Stimulated activated CD4-positive, alpha-beta T cell treated with anti-CD3 and anti-CD28 coated beads, Interleukin-4, amount 100 ng/mL, for 48 hours (primary cell): ENCODE results near the gene DNAH2.

Experiments
- DNase-seq, 2 donors: peaks; one replicate each; pipeline ENCODE4 v3.0.0-alpha.2; 2020; ENCODE audit warnings: low read depth in 2 of 2

DNAH2 gene

DNA sequence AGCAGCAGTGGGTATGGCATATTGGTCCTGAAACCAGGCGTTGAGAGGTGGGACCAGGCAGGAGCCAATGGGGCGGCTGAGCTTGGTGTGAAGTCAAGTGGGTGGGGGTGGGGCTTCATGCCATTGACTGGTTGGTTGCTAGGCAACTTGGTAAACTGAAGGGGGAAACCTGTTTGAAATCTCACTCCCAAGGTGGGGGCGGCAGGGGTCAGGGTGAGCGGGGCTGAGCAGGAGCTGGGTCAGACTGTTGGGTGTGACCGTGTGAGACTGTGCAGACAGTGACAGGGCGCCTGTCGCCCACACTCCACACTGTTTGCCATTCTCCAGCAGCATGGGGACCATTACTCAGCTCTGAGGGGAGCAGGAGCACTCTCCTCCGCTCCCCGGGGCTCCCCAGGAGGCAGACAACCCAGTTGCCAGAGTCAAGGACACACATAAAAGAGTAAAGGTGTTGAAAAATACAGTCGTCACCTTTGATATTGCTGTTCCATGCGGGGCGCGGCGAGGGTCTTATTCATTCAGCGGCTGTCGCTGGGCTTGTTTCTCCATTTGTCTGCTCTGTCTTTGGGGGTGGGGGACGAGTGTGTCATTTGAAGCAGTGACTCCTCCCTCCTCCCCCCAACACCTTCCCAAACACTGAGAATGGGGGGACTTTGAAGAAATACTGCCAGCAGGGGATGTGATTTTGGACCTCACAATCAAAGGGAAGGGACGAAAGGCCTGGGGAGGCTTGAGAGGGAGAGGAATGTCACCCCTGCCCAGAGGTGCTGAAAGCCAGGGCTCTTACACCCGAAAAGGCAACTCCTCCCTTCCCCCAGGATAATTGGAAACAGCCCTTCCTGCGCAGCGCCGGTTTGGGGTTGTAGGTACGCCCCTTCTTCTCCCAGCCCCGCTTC is 13.7 kb upstream of the DNAH2 start:
- DNase-seq, result no peak

DNA sequence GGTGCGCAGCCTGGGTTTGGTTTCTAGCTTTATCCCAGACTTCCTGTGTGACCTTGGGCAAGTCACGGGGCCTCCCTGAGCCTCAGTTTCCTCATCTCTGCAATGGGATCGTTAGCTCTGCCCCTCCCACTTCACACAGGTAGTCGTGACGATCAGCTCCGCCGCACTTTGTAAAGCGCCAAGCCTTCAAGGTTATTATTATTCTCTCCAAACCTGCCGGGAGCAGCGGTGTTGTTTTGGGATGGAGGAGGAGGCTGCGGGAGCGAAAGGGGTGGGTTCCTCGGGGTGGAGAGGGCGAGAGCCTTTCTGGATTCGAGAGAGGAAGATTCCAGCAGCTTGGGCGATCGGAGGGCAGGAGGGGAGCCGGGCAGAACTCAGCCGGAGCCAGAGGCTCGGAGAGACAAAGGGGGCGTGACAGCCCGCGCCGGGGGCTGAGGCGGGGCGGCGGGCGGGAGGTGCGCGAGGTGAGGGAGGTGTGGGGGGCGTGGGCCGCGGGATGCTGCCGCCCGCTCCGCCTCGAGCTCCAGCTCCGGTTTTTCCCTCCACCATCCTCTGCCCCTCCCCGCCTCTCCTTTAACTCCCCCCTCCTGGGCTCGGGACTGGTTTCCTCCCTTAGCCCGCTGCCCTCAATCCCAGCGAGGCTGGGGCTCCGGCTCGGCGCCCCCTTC is 12.8 kb upstream of the DNAH2 start, which contains the start of gene EFNB3:
Gene EFNB3 (plus strand): TSS at position 602 of the 668 bp plus-strand sequence. CDS start 397 bp downstream, outside the sequence.
- no peak for DNase-seq

DNA sequence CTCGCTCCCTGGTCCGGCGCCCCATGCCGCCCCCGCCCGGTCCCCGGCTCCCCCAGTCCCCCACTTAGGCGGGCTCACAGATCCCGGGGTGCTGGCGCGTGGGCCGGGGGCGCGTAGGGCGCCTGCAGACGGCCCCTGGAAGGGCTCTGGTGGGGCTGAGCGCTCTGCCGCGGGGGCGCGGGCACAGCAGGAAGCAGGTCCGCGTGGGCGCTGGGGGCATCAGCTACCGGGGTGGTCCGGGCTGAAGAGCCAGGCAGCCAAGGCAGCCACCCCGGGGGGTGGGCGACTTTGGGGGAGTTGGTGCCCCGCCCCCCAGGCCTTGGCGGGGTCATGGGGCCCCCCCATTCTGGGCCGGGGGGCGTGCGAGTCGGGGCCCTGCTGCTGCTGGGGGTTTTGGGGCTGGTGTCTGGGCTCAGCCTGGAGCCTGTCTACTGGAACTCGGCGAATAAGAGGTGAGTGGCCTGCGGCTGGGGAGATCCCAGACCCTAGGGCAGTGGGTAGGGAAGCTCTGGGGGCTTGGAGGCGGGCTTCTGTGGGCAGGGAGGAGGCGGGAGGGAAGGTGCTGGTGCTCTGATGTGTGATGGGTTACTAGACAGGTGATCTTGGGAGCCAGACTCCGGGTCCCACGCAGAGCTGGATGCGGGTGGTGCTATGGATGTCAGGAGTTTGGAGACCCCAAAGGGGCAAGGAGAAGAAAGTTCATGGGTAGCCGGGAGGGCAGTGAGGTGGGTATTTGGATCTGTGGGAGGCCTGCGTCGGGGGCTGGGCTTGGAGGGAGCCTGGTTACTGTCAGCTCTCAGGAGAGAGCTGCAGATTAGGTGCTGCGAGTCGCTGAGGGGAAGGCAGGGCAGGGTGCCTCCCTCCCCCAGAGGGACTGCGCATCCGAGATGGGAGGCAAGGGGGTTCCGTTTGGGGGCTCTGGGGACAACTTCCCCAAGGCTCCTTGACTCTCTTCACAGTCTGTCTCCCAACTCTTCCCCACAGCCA is 12.0 kb upstream of the DNAH2 start:
- no peak for DNase-seq

DNA sequence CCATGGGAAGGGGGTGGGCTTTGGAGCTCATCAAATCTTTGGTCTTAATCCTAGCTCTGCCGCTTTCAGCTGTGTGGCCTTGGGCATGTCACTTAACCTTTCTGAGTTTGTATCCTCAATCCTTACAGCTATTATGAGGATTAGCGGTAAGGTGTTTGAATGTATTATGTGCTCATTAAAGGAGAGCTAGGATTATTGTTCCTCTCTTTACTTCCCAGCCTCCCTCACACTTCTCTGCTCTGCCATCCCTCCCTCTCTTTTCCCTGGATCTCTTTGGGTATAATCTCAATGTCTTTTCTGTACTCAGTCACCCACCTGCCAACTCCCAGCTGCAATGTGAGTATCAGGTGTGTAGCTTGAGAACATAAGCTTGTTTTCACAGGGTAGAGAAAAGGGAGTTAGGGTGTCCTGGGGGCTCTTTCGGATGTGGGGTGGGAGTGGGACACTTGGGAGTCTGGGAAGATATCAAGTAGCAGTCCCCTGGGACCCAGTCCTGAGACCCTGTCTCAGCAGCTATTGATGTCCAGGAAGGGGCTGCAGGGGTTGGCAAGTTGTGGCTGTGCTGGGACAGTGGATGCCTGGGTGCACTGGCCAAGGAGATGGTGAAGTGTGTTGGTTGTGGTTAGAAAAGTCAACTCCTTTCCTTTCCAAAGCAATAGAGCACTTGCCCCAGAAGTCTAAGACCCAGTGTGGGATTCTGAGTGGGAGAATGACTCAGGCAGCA is 10.8 kb upstream of the DNAH2 start:
- no peak for DNase-seq

DNA sequence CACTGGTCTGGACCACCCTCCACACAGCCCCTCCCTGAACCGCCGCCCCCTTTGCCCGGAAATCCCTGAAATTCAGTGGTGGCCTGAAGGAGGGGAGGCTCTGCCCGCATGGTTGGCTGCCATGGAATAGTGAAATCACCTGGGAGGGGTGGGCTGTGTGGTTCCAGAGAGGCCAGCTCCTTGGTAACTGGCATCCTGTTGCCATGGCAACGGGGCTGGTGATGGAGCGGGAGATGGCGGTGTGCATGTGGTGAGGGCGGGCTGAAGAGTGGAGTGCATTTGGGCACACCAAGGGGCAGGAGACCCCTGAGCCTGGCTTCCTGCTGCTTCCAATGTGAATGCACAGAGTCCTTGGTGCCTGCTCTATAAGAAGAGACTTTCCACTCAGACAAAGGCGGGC is 10.1 kb upstream of the DNAH2 start:
- no peak for DNase-seq

DNA sequence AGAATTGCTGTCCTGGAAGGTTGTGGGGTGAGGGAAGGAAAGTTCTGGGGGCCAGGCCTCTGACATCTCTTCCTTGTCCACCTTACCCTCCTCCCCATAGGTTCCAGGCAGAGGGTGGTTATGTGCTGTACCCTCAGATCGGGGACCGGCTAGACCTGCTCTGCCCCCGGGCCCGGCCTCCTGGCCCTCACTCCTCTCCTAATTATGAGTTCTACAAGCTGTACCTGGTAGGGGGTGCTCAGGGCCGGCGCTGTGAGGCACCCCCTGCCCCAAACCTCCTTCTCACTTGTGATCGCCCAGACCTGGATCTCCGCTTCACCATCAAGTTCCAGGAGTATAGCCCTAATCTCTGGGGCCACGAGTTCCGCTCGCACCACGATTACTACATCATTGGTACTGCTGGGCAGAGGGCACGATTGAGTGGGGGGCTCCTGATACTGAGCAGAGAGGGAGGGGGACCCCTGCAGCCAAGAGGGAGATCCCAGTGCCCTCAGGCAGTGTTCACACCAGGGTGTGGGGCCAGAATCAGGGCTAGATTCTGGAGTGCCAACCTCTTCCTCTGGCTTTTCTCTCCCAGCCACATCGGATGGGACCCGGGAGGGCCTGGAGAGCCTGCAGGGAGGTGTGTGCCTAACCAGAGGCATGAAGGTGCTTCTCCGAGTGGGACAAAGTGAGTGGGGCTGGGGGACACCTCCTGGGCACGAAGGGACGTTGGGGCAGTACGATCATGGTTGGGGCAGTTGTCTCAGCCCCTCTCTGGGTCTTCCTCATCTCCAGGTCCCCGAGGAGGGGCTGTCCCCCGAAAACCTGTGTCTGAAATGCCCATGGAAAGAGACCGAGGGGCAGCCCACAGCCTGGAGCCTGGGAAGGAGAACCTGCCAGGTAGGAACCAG is 9.4 kb upstream of the DNAH2 start:
- DNase-seq, result no peak

DNA sequence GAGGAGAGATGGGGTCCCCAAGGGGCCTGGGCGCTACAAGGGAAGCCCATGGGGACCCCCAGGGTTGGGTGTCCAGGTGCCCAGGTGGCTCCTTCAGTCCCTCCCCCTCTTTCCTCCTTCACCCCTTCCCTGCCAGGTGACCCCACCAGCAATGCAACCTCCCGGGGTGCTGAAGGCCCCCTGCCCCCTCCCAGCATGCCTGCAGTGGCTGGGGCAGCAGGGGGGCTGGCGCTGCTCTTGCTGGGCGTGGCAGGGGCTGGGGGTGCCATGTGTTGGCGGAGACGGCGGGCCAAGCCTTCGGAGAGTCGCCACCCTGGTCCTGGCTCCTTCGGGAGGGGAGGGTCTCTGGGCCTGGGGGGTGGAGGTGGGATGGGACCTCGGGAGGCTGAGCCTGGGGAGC is 8.5 kb upstream of the DNAH2 start:
- no peak for DNase-seq

DNA sequence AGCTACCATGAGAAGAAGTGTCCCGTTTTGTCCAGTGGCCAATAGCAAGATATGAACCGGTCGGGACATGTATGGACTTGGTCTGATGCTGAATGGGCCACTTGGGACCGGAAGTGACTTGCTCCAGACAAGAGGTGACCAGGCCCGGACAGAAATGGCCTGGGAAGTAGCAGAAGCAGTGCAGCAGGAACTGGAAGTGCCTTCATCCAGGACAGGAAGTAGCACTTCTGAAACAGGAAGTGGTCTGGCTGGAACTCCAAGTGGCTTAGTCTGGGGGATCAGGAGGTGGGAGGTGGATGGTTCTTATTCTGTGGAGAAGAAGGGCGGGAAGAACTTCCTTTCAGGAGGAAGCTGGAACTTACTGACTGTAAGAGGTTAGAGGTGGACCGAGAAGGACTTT is 7.2 kb upstream of the DNAH2 start:
- no peak for DNase-seq

DNA sequence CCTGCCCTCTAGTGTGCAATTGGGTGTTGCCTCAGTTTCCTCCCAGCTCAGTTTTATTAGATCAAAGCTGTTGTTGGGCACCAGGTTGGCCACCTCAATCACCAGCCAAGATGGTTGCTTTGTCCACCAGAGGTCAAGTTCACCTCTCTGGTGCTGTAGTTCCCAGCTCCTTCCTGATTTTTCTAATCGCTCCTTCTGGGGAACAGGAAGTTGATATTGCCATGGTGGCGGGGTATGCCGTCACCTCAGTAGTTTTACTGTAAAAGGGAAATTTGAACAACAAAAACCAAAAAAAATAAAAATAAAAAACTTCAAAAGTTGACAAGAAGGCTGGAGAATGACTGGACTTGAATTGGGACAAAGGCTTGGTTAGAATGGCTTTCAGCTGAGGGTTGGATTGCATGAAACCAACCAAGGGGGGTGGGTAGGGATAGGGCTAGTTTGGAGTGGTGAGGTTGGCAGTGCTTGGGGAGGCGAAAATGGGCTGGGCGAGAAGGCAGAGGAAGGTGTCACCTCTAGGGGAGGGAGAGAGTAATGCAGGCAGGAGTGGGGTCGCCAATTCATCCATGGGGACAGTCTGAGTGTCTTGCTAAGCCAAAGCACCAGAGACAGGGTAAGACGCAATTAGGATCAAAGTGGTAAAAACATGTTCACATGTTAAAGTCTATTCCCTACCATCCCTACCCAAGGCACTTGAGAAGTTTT is 6.3 kb upstream of the DNAH2 start:
- DNase-seq, result no peak

DNA sequence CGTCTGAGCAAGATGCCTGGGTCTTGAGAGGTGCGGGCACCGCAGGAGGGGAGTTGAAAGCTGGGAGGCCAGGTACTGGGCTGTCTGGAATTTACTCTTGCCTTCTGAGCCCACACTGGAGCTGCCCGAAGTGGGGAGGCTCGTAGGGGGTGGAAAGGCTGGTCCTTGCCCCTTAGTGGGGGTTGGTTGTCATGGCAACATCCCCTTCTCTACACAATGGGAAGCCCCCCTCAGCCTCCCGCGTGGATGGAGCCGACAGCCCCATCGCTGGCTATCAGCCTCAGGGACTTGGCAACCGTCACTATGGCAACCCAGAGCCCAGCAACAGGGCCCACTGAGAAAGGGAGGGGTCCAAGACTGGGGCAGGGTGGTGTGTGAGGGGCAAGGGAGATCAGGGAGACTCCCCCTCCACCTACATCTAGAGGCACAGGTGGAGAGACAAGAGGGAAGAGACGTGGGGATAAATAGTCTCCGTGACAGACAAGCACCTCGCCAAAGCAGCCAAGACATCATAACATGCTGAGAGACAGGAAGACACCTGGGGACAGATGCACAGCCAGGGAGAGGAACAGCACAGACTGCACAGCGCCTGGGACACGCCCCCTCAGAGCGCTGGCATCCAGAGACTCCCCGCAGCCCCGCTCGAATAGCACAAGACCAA is 5.3 kb upstream of the DNAH2 start:
- DNase-seq, result no peak

DNA sequence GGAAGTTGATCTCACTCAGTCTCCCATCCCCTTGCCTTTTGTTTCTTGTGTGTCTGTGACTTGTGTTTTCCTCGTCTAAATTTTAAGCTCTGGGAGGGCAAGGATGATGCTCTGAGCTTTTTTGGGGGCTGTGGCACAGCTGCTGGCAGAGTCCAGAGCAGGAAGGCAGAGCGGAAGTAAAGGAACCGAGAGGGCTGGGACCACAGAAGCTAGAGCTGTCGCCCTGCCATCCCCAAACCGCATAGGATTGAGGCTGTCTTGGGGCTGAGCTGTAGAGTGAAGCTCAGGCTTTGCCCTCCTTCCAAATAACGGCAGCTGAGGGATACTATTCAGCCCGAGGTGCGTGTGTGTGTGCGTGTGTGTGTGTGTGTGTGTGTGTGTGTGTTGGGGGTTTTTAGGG is 3.8 kb upstream of the DNAH2 start:
- DNase-seq, result no peak

DNA sequence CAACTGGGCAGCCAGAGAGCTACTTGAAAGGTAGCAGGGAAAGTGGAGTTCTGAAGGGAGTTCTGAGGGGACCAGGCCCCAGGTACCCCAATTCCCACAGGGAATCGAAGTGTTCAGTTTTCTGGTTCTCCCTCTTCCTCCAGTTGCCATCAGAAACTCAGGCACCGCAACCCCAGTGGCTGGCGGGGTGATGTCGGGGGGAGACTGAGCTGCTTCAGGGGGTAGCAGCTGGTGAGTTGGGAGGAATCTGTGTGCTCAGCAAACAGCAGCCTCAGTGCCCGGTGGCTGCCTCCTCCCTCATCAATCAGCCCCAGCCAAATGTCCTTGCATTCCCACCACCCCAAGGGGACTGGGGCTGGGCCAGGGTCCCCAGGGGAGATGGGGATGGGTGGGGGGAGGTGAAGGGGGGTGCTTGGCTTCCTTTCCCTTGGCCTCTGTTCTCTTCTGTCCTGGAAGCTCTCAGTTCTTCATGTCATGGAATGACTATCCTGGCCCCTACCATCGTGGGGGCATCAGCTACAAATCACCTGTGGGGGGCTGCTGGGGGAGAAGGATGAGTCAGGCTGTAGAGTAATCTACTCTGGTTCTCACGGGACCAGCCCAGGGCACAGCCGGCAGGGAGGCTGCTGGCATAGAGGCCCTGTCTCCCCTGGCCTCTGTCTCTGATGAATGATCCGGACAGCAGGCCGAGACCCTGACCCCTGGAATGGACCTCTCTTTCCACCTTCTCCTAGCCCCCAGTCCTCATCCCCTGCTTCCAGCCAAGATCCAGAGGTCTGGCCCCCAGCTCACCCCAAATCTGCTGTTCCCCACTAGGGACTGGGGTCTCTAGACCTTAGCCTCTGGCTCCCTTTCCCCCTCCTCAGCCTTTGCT is 2.6 kb upstream of the DNAH2 start:
- no peak for DNase-seq

DNA sequence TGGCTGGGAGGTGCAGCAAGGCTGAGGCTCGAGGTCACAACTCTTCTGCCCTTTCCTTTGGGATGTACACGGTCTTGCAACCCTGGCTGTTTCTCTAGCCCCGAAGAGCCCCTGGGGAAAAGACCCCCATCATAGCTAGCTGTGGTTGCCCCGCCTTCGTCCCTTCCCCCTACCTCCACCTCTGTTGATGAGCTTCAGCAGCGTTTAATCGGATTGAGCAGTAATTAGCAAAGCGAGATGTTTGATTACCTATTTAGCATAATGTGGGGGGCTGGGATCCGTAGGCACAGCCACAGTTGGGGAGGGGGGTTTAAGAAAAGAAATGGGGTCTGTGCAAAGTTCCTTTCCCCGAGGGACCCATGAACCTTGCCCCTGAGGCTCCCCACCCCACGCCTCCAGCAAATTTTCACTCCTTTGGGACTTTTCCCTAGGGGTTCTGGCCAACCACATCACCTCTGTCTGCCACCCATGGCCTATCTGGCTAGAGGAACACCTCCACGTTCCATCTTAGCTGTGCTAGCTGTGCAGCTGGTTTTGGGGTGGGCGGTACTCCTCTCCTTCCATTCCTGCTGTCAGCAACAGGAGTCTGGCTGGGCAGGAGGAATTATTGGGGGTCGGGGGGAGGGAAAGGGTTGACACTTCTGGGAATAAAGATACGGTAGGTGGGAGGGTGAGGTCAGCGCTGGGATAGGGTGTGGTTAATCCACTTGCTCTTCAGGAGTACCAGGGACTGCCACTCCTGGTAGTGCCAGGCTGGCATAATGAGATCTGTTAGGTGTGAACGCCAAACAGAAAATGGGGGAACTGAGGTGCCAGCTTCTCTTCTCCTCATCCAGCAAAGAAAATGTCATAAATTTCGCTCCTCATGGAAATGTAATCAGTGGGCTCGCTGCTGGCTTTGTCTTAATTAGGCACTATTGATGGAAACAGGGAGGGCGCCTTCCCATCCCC is 1.3 kb upstream of the DNAH2 start:
- DNase-seq, result no peak

DNA sequence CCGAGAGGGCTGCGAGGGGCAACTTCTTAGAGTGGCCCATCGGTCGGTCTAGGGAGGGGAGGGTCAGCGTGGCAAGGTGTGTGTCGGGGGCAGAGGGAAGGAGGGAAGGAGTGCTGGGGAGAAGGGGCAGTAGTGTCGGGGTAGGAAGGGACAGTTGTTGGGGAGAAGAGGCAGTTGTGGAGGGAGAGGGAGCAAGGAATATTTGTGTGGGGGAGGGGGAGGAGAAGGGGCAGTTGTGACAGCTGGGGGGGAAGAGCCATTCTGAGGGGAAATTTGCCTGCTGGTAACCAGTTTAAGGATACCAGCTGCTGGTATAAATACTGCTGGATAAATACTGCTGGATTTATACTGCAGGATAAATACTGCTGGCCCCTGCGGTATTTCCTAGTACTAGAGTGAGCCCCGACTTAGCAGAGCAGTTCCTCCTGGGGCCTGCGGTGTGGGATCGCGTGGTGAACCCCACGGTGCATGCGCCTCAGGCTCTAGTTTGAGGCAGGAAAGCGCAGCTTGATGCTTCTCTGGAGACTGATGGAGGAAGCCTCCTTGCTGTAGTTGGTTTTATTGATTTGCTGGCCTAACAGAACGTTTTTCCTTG is 309 bp downstream of the DNAH2 start:
- no peak for DNase-seq

DNA sequence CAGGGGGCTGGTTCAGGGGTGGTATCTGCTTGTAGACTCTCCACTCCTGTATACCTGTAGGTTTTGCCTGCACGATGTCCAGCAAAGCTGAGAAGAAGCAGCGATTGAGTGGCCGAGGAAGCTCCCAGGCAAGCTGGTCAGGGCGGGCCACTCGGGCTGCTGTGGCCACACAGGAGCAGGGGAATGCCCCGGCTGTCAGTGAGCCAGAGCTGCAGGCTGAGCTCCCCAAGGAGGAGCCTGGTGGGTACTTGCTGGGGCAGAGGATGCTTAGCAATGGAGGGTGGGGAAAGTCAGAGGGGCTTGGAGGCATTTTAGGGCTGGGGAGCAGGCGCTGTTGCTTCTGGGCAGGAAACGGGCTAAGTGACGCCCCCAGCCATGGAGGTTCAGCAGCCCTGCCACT is 2.1 kb downstream of the DNAH2 start:
- DNase-seq, result no peak

DNA sequence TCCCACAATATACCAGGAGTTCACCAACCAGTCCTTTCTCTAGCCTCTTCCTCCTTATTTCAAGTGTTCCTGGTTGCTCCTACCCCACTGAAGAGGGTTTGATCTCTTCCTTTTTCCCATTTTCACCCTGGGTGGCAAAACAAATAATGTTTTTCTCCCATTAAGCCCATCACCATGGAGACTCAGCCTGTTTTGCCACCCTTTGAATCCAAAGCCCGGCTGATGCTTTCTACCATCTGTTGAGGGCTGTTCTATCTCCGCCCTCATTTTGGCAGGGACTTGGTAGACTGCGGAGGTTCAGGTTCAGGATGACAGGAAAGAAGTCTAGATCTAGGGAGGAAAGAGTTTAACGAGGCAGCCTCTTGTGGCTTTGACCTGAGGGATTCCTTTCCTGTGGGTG is 2.6 kb downstream of the DNAH2 start:
- no peak for DNase-seq

DNA sequence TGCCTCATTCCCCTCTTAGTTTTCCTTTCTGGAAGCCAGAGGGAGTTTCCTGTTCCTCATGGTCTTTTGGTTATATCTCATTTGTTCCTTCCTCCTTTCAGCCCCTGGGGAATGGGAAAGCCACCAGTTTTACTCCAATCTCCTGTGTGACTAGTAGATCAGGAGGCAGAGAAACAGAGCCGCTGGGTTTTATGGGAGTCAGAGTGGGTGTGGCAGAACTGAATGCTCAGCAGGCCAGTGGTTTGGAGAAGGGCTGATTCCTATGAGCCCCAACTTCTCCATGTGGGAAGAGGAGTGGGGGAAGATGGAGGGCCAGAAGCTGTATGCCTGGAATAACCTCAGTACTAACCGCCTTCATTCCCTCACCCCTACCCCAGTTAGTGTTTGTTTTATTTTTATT is 4.1 kb downstream of the DNAH2 start:
- DNase-seq, result no peak
